ENCODE data around the gene ABCF2. TPM values are rescaled to one million over a fixed set of nuclear protein-coding genes. Genes with fewer than 3 reads are reported as not detected.

The ABCF2 gene
- total RNA-seq, 4 donors from 2014 or later = 10.0 to 30.8 (median 27.8) TPM

DNA sequence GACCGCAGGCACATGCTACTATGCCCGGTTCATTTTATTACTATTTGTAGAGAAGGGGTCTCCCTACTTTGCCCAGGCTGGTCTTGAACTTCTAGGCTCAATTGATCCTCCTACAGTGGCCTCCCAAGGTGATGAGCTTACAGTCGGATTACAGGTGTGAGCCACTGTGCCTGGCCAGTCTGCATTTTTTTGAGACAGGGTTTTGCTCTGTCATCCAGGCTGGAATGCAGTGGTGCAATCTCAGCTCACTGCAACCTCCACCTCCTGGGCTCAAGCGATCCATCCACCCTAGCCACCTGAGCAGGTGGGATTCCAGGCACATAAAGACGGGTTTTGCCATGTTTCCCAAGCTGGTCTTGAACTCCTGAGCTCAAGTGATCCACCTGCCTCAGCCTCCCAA is 14.4 kb downstream of the ABCF2 start:
- Histone ChIP-seq H3K27me3 (no peaks in the 10 kb centered on the region), H3K36me3 (peaks cover 0 to 31% (median 15%) of the 10 kb centered on the region in 4 donors), H3K4me3 (no peak overlapping the region), H3K27ac (no peak overlapping the region), H3K9me3 (no peaks in the 10 kb centered on the region), H3K4me1 (peaks cover 0 to 6% (median 0%) of the 10 kb centered on the region in 4 donors)
- intact Hi-C loops (cut with DNase I; ENCODE audit: low total_unique reads) (no loop called here), in situ Hi-C loops (cut with MboI; ENCODE audit: low pct_ligation_motif_present in 1 of 4, low pct_unique_long_range_greater_than_20kb in 1 of 4, low sequenced_read_pairs in 3 of 4) (no loop called here)
- TF ChIP-seq, protein P1, sequence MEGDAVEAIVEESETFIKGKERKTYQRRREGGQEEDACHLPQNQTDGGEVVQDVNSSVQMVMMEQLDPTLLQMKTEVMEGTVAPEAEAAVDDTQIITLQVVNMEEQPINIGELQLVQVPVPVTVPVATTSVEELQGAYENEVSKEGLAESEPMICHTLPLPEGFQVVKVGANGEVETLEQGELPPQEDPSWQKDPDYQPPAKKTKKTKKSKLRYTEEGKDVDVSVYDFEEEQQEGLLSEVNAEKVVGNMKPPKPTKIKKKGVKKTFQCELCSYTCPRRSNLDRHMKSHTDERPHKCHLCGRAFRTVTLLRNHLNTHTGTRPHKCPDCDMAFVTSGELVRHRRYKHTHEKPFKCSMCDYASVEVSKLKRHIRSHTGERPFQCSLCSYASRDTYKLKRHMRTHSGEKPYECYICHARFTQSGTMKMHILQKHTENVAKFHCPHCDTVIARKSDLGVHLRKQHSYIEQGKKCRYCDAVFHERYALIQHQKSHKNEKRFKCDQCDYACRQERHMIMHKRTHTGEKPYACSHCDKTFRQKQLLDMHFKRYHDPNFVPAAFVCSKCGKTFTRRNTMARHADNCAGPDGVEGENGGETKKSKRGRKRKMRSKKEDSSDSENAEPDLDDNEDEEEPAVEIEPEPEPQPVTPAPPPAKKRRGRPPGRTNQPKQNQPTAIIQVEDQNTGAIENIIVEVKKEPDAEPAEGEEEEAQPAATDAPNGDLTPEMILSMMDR (IDR thresholded peaks at IDR 0.05) = no peak
- no peak for TF ChIP-seq POLR2AphosphoS5 (IDR thresholded peaks at IDR 0.05)
- TF ChIP-seq POLR2A (IDR thresholded peaks at IDR 0.05) = no peak
- TF ChIP-seq EP300 (IDR thresholded peaks at IDR 0.05; ENCODE audit: low read depth) = no peak
- 89 to 90% methylated on average over 2 to 5 of the region's 5 CpGs for WGBS, 2 donors (ENCODE audit: low coverage in 1 of 2)
- DNase-seq = no peak

GRCh38 chr7:151211155-151211772 is 15.7 kb downstream of the ABCF2 start:
- in situ Hi-C loops (cut with MboI; ENCODE audit: low pct_ligation_motif_present in 1 of 4, low pct_unique_long_range_greater_than_20kb in 1 of 4, low sequenced_read_pairs in 3 of 4) = no loop called here

GRCh38 chr7:151210087-151210854 is 16.7 kb downstream of the ABCF2 start, which contains the start of gene H2BK1:
TSS of gene H2BK1 (minus strand) at chr7:151210488. CDS start at chr7:151210318, 170 bp downstream.
- no peak for DNase-seq
- 86 to 91% methylated on average over 12 to 17 of the region's 17 CpGs for WGBS, 2 donors (ENCODE audit: low coverage in 1 of 2)
- Histone ChIP-seq H3K9me3 (no peaks in the 10 kb centered on the region), H3K27me3 (peaks cover 10% of the 10 kb centered on the region), H3K4me3 (no peak within 1 kb of the TSS), H3K4me1 (no peaks in the 10 kb centered on the region), H3K36me3 (peaks cover 0 to 15% (median 4%) of the 10 kb centered on the region in 4 donors), H3K27ac (no peak within 1 kb of the TSS)
- intact Hi-C loops (cut with DNase I; ENCODE audit: low total_unique reads) (no loop called here), in situ Hi-C loops (cut with MboI; ENCODE audit: low pct_ligation_motif_present in 1 of 4, low pct_unique_long_range_greater_than_20kb in 1 of 4, low sequenced_read_pairs in 3 of 4) (no loop called here)
- no peak for TF ChIP-seq POLR2AphosphoS5 (IDR thresholded peaks at IDR 0.05)
- TF ChIP-seq POLR2A (IDR thresholded peaks at IDR 0.05) = no peak
- no peak for TF ChIP-seq EP300 (IDR thresholded peaks at IDR 0.05; ENCODE audit: low read depth)
- TF ChIP-seq, protein P1 (IDR thresholded peaks at IDR 0.05) = no peak

More at GRCh38 chr7:151211155-151211772, 15.7 kb downstream of the ABCF2 start:
- Histone ChIP-seq H3K4me1 (peaks cover 0 to 6% (median 0%) of the 10 kb centered on the region in 4 donors), H3K27me3 (peaks cover 6% of the 10 kb centered on the region), H3K36me3 (peaks cover 0 to 17% (median 8%) of the 10 kb centered on the region in 4 donors), H3K4me3 (no peak overlapping the region), H3K9me3 (no peaks in the 10 kb centered on the region), H3K27ac (no peak overlapping the region)
- TF ChIP-seq, protein P1 (IDR thresholded peaks at IDR 0.05) = no peak
- TF ChIP-seq EP300 (IDR thresholded peaks at IDR 0.05; ENCODE audit: low read depth) (no peak), POLR2A (IDR thresholded peaks at IDR 0.05) (no peak), POLR2AphosphoS5 (IDR thresholded peaks at IDR 0.05) (no peak)
- no peak for DNase-seq
- 75 to 90% methylated on average over 1 to 3 of the region's 3 CpGs for WGBS, 2 donors (ENCODE audit: low coverage in 1 of 2)
- intact Hi-C loops (cut with DNase I; ENCODE audit: low total_unique reads) = no loop called here

GRCh38 chr7:151209588-151209987 is 17.4 kb downstream of the ABCF2 start:
- Histone ChIP-seq H3K27me3 (peaks cover 17% of the 10 kb centered on the region), H3K9me3 (no peaks in the 10 kb centered on the region), H3K4me1 (no peaks in the 10 kb centered on the region), H3K4me3 (no peak overlapping the region), H3K27ac (no peak overlapping the region), H3K36me3 (peaks cover 0 to 9% (median under 1%) of the 10 kb centered on the region in 4 donors)
- no peak for TF ChIP-seq EP300 (IDR thresholded peaks at IDR 0.05; ENCODE audit: low read depth)
- no peak for TF ChIP-seq POLR2AphosphoS5 (IDR thresholded peaks at IDR 0.05)
- TF ChIP-seq, protein P1 (IDR thresholded peaks at IDR 0.05) = no peak
- TF ChIP-seq POLR2A (IDR thresholded peaks at IDR 0.05) = no peak
- in situ Hi-C loops (cut with MboI; ENCODE audit: low pct_ligation_motif_present in 1 of 4, low pct_unique_long_range_greater_than_20kb in 1 of 4, low sequenced_read_pairs in 3 of 4) = no loop called here
- intact Hi-C loops (cut with DNase I; ENCODE audit: low total_unique reads) = no loop called here
- WGBS, 2 donors (ENCODE audit: low coverage in 1 of 2) = 80 to 87% methylated on average over 1 to 6 of the region's 6 CpGs
- DNase-seq = no peak
